SK-N-SH (cell line): ENCODE data around the gene NR1I2. TPM values are rescaled to one million over a fixed set of nuclear protein-coding genes. Genes with fewer than 3 reads are reported as not detected.

ENCODE experiments used
- CTCF ChIA-PET: fragments of 300-600, 350-600 bp; formaldehyde crosslinking; extraction: SDS; loops from one replicate; lab custom pipeline; 2021; lab: Yijun Ruan, JAX
- POLR2A ChIA-PET: fragments of 350-600 bp; sonication (Branson Sonifier 250); formaldehyde crosslinking; extraction: SDS; loops from one replicate; lab custom pipeline; 2020; ENCODE audit warnings: antibody characterized with exemption, inconsistent platforms; lab: Yijun Ruan, JAX
- DNase-seq: peaks from one replicate; pipeline ENCODE4 v3.0.0; 2012
- H2AFZ ChIP-seq: fragments of 200-600 bp; sonication (generic); 2 replicates; pipeline ENCODE4 v1.8.1; 2016; ENCODE audit warnings: antibody characterized with exemption, mild to moderate bottlenecking, low read depth
- H3F3A ChIP-seq: fragments of 200-600 bp; sonication (generic); replicated peaks from 2 replicates; pipeline ENCODE3; 2016; ENCODE audit warnings: antibody characterized with exemption, mild to moderate bottlenecking; ENCODE audit not compliant: insufficient read depth
- H3K27ac ChIP-seq, 2 experiments: fragments of 200-500 bp in 1 of 2; fragments of 200-600 bp in 1 of 2; sonication (Bioruptor generic) in 1 of 2; sonication (generic), shearing (Covaris generic) in 1 of 2; 2 replicates each; pipeline versions ENCODE4 v1.5.1 to v1.6.1; 2014 to 2016; ENCODE audit warnings: low read depth in 2 of 2, inconsistent platforms in 1 of 2, low read length in 1 of 2, mild to moderate bottlenecking in 1 of 2, mixed read lengths in 1 of 2
- H3K27me3 ChIP-seq: fragments of 200-600 bp; sonication (generic), shearing (Covaris generic); 2 replicates; pipeline ENCODE4 v1.6.1; 2016; ENCODE audit warnings: mixed run types; ENCODE audit not compliant: insufficient read depth
- H3K36me3 ChIP-seq, 2 experiments: fragments of 200-500 bp in 1 of 2; fragments of 200-600 bp in 1 of 2; sonication (Bioruptor generic) in 1 of 2; sonication (generic) in 1 of 2; replicated peaks in 1 of 2; 2 replicates each; pipeline versions ENCODE3 to v1.5.1; 2014 to 2016; ENCODE audit warnings: low read length in 1 of 2, mild to moderate bottlenecking in 1 of 2; ENCODE audit not compliant: insufficient read depth in 2 of 2, control insufficient read depth in 1 of 2
- H3K4me1 ChIP-seq, 2 experiments: fragments of 200-500 bp in 1 of 2; fragments of 200-600 bp in 1 of 2; sonication (Bioruptor generic) in 1 of 2; sonication (generic), shearing (Covaris generic) in 1 of 2; 2 replicates each; pipeline versions ENCODE4 v1.5.1 to v1.6.1; 2014 to 2016; ENCODE audit warnings: low read depth in 1 of 2, low read length in 1 of 2, mixed run types in 1 of 2; ENCODE audit not compliant: insufficient read depth in 2 of 2, control insufficient read depth in 1 of 2
- H3K4me2 ChIP-seq: fragments of 200-600 bp; sonication (generic), shearing (Covaris generic); 2 replicates; pipeline ENCODE4 v1.6.1; 2017; ENCODE audit warnings: mixed run types
- H3K4me3 ChIP-seq, 2 experiments: fragments of 200-500 bp in 1 of 2; fragments of 200-600 bp in 1 of 2; sonication (Bioruptor generic) in 1 of 2; sonication (generic), shearing (Covaris generic) in 1 of 2; 2 replicates each; pipeline versions ENCODE4 v1.5.1 to v1.8.1; 2014 to 2016; ENCODE audit warnings: low read depth in 2 of 2, inconsistent platforms in 1 of 2, low read length in 1 of 2, mild to moderate bottlenecking in 1 of 2, mixed read lengths in 1 of 2, moderate library complexity in 1 of 2
- H3K79me2 ChIP-seq: fragments of 200-600 bp; sonication (generic); 2 replicates; pipeline ENCODE4 v1.8.1; 2017; ENCODE audit warnings: mild to moderate bottlenecking; ENCODE audit not compliant: insufficient read depth
- H3K9ac ChIP-seq: fragments of 200-600 bp; sonication (generic); 2 replicates; pipeline ENCODE4 v1.6.1; 2017; ENCODE audit warnings: mixed run types
- H3K9me2 ChIP-seq: fragments of 200-600 bp; sonication (generic); 2 replicates; pipeline ENCODE4 v1.6.1; 2017; ENCODE audit warnings: mixed run types
- H3K9me3 ChIP-seq: fragments of 200-600 bp; sonication (generic); 2 replicates; pipeline ENCODE4 v1.6.1; 2017; ENCODE audit warnings: mixed run types, mild to moderate bottlenecking, moderate library complexity
- H4K20me1 ChIP-seq: fragments of 200-600 bp; sonication (generic); 2 replicates; pipeline ENCODE4 v1.6.1; 2017; ENCODE audit warnings: mild to moderate bottlenecking, mixed run types; ENCODE audit not compliant: insufficient read depth
- CHD2 ChIP-seq: fragments of 150-350 bp; IDR thresholded peaks from 2 replicates; pipeline ENCODE4 v1.6.1; 2018; ENCODE audit warnings: low read length; ENCODE audit not compliant: partially characterized antibody
- EP300 ChIP-seq, 2 experiments: IDR thresholded peaks; 2 replicates each; pipeline versions ENCODE4 v1.4.0 to v1.6.1; 2012; ENCODE audit warnings: borderline replicate concordance in 1 of 2, low read depth in 1 of 2, low read length in 1 of 2
- FOXJ3 ChIP-seq: sonication (generic); formaldehyde crosslinking; IDR thresholded peaks from 2 replicates; pipeline ENCODE4 v1.5.1; 2020; ENCODE audit warnings: mild to moderate bottlenecking, missing genetic modification reagents
- FOXM1 ChIP-seq: IDR thresholded peaks from 2 replicates; pipeline ENCODE4 v1.4.0; 2012; ENCODE audit warnings: low read depth, mild to moderate bottlenecking
- GABPA ChIP-seq: IDR thresholded peaks from 2 replicates; pipeline ENCODE4 v1.4.0; 2012; ENCODE audit warnings: low read depth, mild to moderate bottlenecking
- GATA2 ChIP-seq: sonication (generic); formaldehyde crosslinking; IDR thresholded peaks from 2 replicates; pipeline ENCODE4 v1.5.0; 2020; ENCODE audit warnings: mild to moderate bottlenecking, missing genetic modification reagents
- RXRA ChIP-seq: IDR thresholded peaks from 2 replicates; pipeline ENCODE4 v1.4.0; 2012; ENCODE audit warnings: low read depth, mild to moderate bottlenecking, borderline replicate concordance
- SMC3 ChIP-seq: IDR thresholded peaks from 2 replicates; pipeline ENCODE4 v1.6.1; 2012; ENCODE audit warnings: low read depth, low read length, improper control_type of control experiment
- TCF12 ChIP-seq: IDR thresholded peaks from 2 replicates; pipeline ENCODE4 v1.4.0; 2012
- TEAD4 ChIP-seq: IDR thresholded peaks from 2 replicates; pipeline ENCODE4 v1.4.0; 2012; ENCODE audit warnings: mild to moderate bottlenecking, borderline replicate concordance; ENCODE audit not compliant: insufficient read depth
- YY1 ChIP-seq: IDR thresholded peaks from 2 replicates; pipeline ENCODE4 v1.4.0; 2012; ENCODE audit warnings: low read depth, mild to moderate bottlenecking
- WGBS: methylation state at CpG from one replicate; pipeline ENCODE4 v1.1.6; 2017; ENCODE audit warnings: low lambda C conversion rate; 5-methylcytosine and 5-hydroxymethylcytosine counted together
- polyA plus RNA-seq, 3 experiments: library from polyadenylated mRNA; depleted of rRNA; stranded (reverse); fragments of >200 nt; gene quantifications; 2 replicates each; pipeline ENCODE4 v1.2.3, GENCODE V29; 2012
- TF ChIP-seq, protein P1 (sequence below): IDR thresholded peaks from 2 replicates; pipeline ENCODE4 v1.4.0; 2012; ENCODE audit warnings: low read depth, borderline replicate concordance
- TF ChIP-seq, protein P2 (sequence below): IDR thresholded peaks from 2 replicates; pipeline ENCODE4; 2012
- TF ChIP-seq, protein P3 (sequence below): IDR thresholded peaks from 2 replicates; pipeline ENCODE4 v1.4.0; 2012; ENCODE audit warnings: low read depth, borderline replicate concordance
- TF ChIP-seq, protein P4 (sequence below): fragments of 150-350 bp; IDR thresholded peaks from 2 replicates; pipeline ENCODE4 v1.6.1; 2016; ENCODE audit warnings: mild to moderate bottlenecking, low read depth, low read length

NR1I2 gene
- polyA plus RNA-seq, 1 of the 3 experiments (the other 2 are of a cell fraction) = 0.03 TPM

DNA sequence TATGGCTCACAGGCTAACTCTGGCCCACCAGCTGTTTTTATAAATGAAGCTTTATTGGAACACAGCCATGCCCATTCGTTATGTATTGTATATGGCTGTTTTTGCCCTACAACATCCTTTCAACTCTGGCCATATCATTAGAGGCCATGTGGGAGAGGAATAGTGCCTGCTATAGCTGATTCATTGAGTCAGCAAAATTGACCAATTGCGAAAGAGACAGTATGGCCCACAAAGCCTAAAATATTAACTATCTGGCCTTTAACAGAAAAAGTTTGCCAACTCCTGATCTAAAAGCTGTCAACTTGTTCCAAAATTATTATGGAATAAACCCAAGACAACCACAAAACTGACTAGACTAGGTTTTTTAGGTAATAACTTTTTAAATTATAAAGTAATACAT, 1.4 kb downstream of the NR1I2 start:
- TF ChIP-seq EP300 (IDR thresholded peaks at IDR 0.05; ENCODE audit: borderline replicate concordance in 1 of 2, low read depth in 1 of 2, low read length in 1 of 2) (no peak), FOXM1 (no peak), GATA2 (CRISPR knock-in tag) (no peak), SMC3 (no peak), TEAD4 (no peak), YY1 (no peak), GABPA (no peak), TCF12 (no peak), RXRA (no peak), CHD2 (no peak), FOXJ3 (no peak)
- TF ChIP-seq, protein P1, sequence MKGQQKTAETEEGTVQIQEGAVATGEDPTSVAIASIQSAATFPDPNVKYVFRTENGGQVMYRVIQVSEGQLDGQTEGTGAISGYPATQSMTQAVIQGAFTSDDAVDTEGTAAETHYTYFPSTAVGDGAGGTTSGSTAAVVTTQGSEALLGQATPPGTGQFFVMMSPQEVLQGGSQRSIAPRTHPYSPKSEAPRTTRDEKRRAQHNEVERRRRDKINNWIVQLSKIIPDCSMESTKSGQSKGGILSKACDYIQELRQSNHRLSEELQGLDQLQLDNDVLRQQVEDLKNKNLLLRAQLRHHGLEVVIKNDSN = no peak
- TF ChIP-seq, protein P2, sequence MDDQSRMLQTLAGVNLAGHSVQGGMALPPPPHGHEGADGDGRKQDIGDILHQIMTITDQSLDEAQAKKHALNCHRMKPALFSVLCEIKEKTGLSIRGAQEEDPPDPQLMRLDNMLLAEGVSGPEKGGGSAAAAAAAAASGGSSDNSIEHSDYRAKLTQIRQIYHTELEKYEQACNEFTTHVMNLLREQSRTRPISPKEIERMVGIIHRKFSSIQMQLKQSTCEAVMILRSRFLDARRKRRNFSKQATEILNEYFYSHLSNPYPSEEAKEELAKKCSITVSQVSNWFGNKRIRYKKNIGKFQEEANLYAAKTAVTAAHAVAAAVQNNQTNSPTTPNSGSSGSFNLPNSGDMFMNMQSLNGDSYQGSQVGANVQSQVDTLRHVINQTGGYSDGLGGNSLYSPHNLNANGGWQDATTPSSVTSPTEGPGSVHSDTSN = no peak
- TF ChIP-seq, protein P3, sequence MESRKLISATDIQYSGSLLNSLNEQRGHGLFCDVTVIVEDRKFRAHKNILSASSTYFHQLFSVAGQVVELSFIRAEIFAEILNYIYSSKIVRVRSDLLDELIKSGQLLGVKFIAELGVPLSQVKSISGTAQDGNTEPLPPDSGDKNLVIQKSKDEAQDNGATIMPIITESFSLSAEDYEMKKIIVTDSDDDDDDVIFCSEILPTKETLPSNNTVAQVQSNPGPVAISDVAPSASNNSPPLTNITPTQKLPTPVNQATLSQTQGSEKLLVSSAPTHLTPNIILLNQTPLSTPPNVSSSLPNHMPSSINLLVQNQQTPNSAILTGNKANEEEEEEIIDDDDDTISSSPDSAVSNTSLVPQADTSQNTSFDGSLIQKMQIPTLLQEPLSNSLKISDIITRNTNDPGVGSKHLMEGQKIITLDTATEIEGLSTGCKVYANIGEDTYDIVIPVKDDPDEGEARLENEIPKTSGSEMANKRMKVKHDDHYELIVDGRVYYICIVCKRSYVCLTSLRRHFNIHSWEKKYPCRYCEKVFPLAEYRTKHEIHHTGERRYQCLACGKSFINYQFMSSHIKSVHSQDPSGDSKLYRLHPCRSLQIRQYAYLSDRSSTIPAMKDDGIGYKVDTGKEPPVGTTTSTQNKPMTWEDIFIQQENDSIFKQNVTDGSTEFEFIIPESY = no peak
- TF ChIP-seq, protein P4, sequence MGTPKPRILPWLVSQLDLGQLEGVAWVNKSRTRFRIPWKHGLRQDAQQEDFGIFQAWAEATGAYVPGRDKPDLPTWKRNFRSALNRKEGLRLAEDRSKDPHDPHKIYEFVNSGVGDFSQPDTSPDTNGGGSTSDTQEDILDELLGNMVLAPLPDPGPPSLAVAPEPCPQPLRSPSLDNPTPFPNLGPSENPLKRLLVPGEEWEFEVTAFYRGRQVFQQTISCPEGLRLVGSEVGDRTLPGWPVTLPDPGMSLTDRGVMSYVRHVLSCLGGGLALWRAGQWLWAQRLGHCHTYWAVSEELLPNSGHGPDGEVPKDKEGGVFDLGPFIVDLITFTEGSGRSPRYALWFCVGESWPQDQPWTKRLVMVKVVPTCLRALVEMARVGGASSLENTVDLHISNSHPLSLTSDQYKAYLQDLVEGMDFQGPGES = no peak
- H4K20me1 ChIP-seq = no peaks in the 10 kb centered on the region
- H3K79me2 ChIP-seq = no peaks in the 10 kb centered on the region
- CTCF ChIA-PET = no interaction called here
- no peaks in the 10 kb centered on the region for H3K36me3 ChIP-seq
- POLR2A ChIA-PET = no interaction called here
- H3K4me1 ChIP-seq = no peaks in the 10 kb centered on the region
- H3K4me2 ChIP-seq = no peak overlapping the region
- no peaks in the 10 kb centered on the region for H3K9me3 ChIP-seq
- no peaks in the 10 kb centered on the region for H3K27me3 ChIP-seq
- 57% methylated on average over 2 of the region's 2 CpGs for WGBS
- H3K4me3 ChIP-seq = no peak overlapping the region
- H3F3A ChIP-seq = no peaks in the 10 kb centered on the region
- no peak overlapping the region for H2AFZ ChIP-seq
- H3K9ac ChIP-seq = no peak overlapping the region
- no peaks in the 10 kb centered on the region for H3K9me2 ChIP-seq
- DNase-seq = no peak
- H3K27ac ChIP-seq = no peak overlapping the region
